A549 (cell line): ENCODE results near the gene PI4KA. TPM values are rescaled to one million over a fixed set of nuclear protein-coding genes. Genes with fewer than 3 reads are reported as not detected.

Source experiments
- ATAC-seq, 2 experiments: fragments of 200-7000 bp in 1 of 2; fragments of >200 bp in 1 of 2; cut with Nextera tagmentation in 1 of 2; cut with Tn5 transposase in 1 of 2; 3 replicates each; pipeline versions ENCODE4 v1.8.0 to v1.9.1; 2018 to 2020; ENCODE audit warnings: mild to moderate bottlenecking in 1 of 2, moderate library complexity in 1 of 2
- CTCF ChIA-PET: fragments of 300-600 bp; sonication (Branson Sonifier 250); formaldehyde crosslinking; extraction: SDS; loops from one replicate; lab custom pipeline; 2021; ENCODE audit warnings: antibody characterized with exemption, inconsistent platforms; lab: Yijun Ruan, JAX
- POLR2A ChIA-PET: fragments of 350-600 bp; formaldehyde crosslinking; extraction: SDS; loops from one replicate; lab custom pipeline; 2021; ENCODE audit warnings: antibody characterized with exemption, inconsistent platforms; lab: Yijun Ruan, JAX
- DNase-seq, 2 experiments: peaks; one replicate each; pipeline versions ENCODE4 v3.0.0 to v3.0.0-alpha.2; 2011 to 2016; ENCODE audit warnings: low read depth in 1 of 2, low spot score in 1 of 2
- FAIRE-seq: peaks from 2 replicates; lab custom pipeline; 2011; peaks lifted over from hg19 to GRCh38; lab: Jason Lieb, UNC
- H3K27ac ChIP-seq, 2 experiments: fragments of >200 bp; sonication (Bioruptor Twin); formaldehyde crosslinking; 3 replicates each; pipeline ENCODE4 v1.5.1; 2016 to 2017
- H3K4me1 ChIP-seq: fragments of >200 bp; sonication (Bioruptor Twin); formaldehyde crosslinking; 3 replicates; pipeline ENCODE4 v1.6.1; 2016
- H3K4me2 ChIP-seq: fragments of >200 bp; sonication (Bioruptor Twin); formaldehyde crosslinking; 3 replicates; pipeline ENCODE4 v1.6.1; 2016
- H3K4me3 ChIP-seq: fragments of >200 bp; sonication (Bioruptor Twin); formaldehyde crosslinking; 3 replicates; pipeline ENCODE4 v1.5.1; 2016
- H3K9me3 ChIP-seq: fragments of >200 bp; sonication (Bioruptor Twin); formaldehyde crosslinking; 3 replicates; pipeline ENCODE4 v1.6.1; 2016
- CBX2 ChIP-seq: fragments of 200-600 bp; sonication (generic); IDR thresholded peaks from 2 replicates; pipeline ENCODE4 v1.6.1; 2016; ENCODE audit warnings: low read depth, mild to moderate bottlenecking, borderline replicate concordance
- CBX8 ChIP-seq: fragments of 200-600 bp; sonication (generic); IDR thresholded peaks from 2 replicates; pipeline ENCODE4 v1.6.1; 2016
- CEBPB ChIP-seq, 2 experiments: fragments of >200 bp in 1 of 2; sonication (Bioruptor Twin) in 1 of 2; formaldehyde crosslinking in 1 of 2; IDR thresholded peaks; 2 replicates each; pipeline ENCODE4 v1.6.1; 2012 to 2016
- CHD4 ChIP-seq: fragments of 200-600 bp; sonication (generic); IDR thresholded peaks from 2 replicates; pipeline ENCODE4 v1.6.1; 2016; ENCODE audit warnings: antibody characterized with exemption, mild to moderate bottlenecking, borderline replicate concordance
- EHF ChIP-seq: fragments of 250-450 bp; sonication (Bioruptor Pico); IDR thresholded peaks from 2 replicates; pipeline ENCODE4 v1.5.0; 2020; ENCODE audit warnings: mild to moderate bottlenecking
- EHMT2 ChIP-seq: fragments of 200-600 bp; sonication (generic); IDR thresholded peaks from 2 replicates; pipeline ENCODE4 v1.6.1; 2016; ENCODE audit warnings: antibody characterized with exemption, low read depth, mild to moderate bottlenecking, moderate library complexity
- FOSL2 ChIP-seq, 2 experiments: fragments of 450-650 bp in 1 of 2; fragments of >200 bp in 1 of 2; sonication (Bioruptor Twin) in 1 of 2; formaldehyde crosslinking; IDR thresholded peaks; 2 replicates each; pipeline versions ENCODE4 v1.5.0 to v1.6.1; 2016 to 2020; ENCODE audit warnings: mild to moderate bottlenecking in 1 of 2, moderate library complexity in 1 of 2
- HDAC2 ChIP-seq: fragments of 200-600 bp; sonication (generic); IDR thresholded peaks from 2 replicates; pipeline ENCODE4 v1.6.1; 2016
- HEYL ChIP-seq: fragments of 250-450 bp; sonication (Bioruptor Pico); IDR thresholded peaks from 2 replicates; pipeline ENCODE4 v1.8.0; 2021; ENCODE audit warnings: mild to moderate bottlenecking, moderate library complexity
- HOXA7 ChIP-seq: fragments of 250-450 bp; sonication (Bioruptor Pico); IDR thresholded peaks from 2 replicates; pipeline ENCODE4 v1.5.0; 2020; ENCODE audit warnings: mild to moderate bottlenecking, moderate library complexity
- HOXB13 ChIP-seq: fragments of 250-450 bp; sonication (Bioruptor Pico); IDR thresholded peaks from 2 replicates; pipeline ENCODE4 v1.5.0; 2020; ENCODE audit warnings: low read depth, mild to moderate bottlenecking, moderate library complexity
- KDM1A ChIP-seq: fragments of 200-600 bp; sonication (generic); IDR thresholded peaks from 2 replicates; pipeline ENCODE4 v1.6.1; 2016; ENCODE audit warnings: low read depth, mild to moderate bottlenecking
- NR3C1 ChIP-seq: fragments of >200 bp; sonication (Bioruptor Twin); formaldehyde crosslinking; IDR thresholded peaks from 3 replicates; pipeline ENCODE4 v1.6.1; 2017
- POLR2A ChIP-seq: IDR thresholded peaks from 2 replicates; pipeline ENCODE4 v1.6.1; 2012; ENCODE audit warnings: mild to moderate bottlenecking, low read length
- POLR2AphosphoS2 ChIP-seq: conservative IDR thresholded peaks from 2 replicates; pipeline ENCODE4 v1.6.1; 2012; ENCODE audit warnings: low read length, improper control_type of control experiment, inconsistent platforms
- RNF2 ChIP-seq: fragments of 200-600 bp; sonication (generic); IDR thresholded peaks from 2 replicates; pipeline ENCODE4 v1.6.1; 2016; ENCODE audit warnings: low read depth, mild to moderate bottlenecking, antibody characterized with exemption, moderate library complexity, borderline replicate concordance
- SMC3 ChIP-seq: fragments of >200 bp; sonication (Bioruptor Twin); formaldehyde crosslinking; IDR thresholded peaks from 3 replicates; pipeline ENCODE4 v1.6.1; 2018; ENCODE audit warnings: inconsistent platforms
- TFCP2L1 ChIP-seq: fragments of 250-450 bp; sonication (Bioruptor Pico); IDR thresholded peaks from 2 replicates; pipeline ENCODE4 v1.5.0; 2021; ENCODE audit warnings: mild to moderate bottlenecking
- TP53 ChIP-seq: fragments of 250-450 bp; sonication (Bioruptor Pico); IDR thresholded peaks from 2 replicates; pipeline ENCODE4 v1.5.0; 2021; ENCODE audit warnings: mild to moderate bottlenecking, moderate library complexity
- ZNF302 ChIP-seq: fragments of 250-450 bp; sonication (Bioruptor Pico); IDR thresholded peaks from 2 replicates; pipeline ENCODE4 v1.9.0; 2021; ENCODE audit warnings: inconsistent platforms, mild to moderate bottlenecking, moderate library complexity
- WGBS: methylation state at CpG from one replicate; pipeline ENCODE4 v1.1.6; 2017; ENCODE audit errors: missing lambda C conversion rate; 5-methylcytosine and 5-hydroxymethylcytosine counted together
- polyA plus RNA-seq, 4 experiments: library from polyadenylated mRNA; depleted of rRNA in 3 of 4; stranded (reverse); fragments of >200 nt; fragmentation: RNase III in 1 of 4; extraction: RNeasy Plus Mini Kit Qiagen cat#74134 plus additional on column Dnase treatment in 1 of 4; gene quantifications; 2 replicates in 3 of 4; 3 replicates in 1 of 4; pipeline ENCODE4 v1.2.3, GENCODE V29; 2011 to 2017
- TF ChIP-seq, protein P1 (sequence below): fragments of 150-350 bp; IDR thresholded peaks from 2 replicates; pipeline ENCODE4 v1.6.1; 2014; ENCODE audit warnings: low read depth, mild to moderate bottlenecking, low read length
- TF ChIP-seq, protein P2 (sequence below): fragments of 200-600 bp; sonication (generic); IDR thresholded peaks from 2 replicates; pipeline ENCODE4 v1.6.1; 2016; ENCODE audit warnings: antibody characterized with exemption, mild to moderate bottlenecking, moderate library complexity
- TF ChIP-seq, protein P3 (sequence below): fragments of 450-650 bp; IDR thresholded peaks from 2 replicates; pipeline ENCODE4 v1.6.1; 2014; ENCODE audit warnings: antibody characterized with exemption

Gene PI4KA
- polyA plus RNA-seq, 2 of the 4 experiments (the other 2 are of a cell fraction), result 14.4 to 21.3 TPM

DNA sequence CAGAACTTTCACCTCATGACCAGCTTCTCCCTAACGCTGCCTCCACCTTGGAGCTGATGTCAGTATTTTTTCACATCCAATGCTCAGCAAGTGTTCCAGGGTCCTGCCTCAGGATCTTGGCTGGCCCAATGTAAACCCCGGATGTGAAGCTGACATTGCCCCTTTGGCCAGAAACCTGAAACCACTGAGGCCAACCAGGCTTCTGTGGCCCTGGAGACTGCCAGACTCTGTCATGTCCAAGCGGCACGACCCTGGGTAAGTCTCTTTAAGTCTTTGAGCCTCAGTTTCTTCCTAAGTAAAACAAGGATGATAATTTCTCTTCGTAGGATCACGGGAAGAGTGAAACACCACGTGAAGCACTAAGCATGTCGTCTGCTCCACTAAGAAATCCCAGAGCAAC, 61.9 kb downstream of the PI4KA start:
- Histone ChIP-seq H3K9me3 (no peaks in the 10 kb centered on the region), H3K4me3 (no peak overlapping the region), H3K4me2 (no peak overlapping the region), H3K4me1 (no peaks in the 10 kb centered on the region), H3K27ac (no peak overlapping the region)
- ATAC-seq, result no peak
- FAIRE-seq, result no peak
- 92% methylated on average over 8 of the region's 8 CpGs for WGBS
- DNase-seq, result no peak
- POLR2A ChIA-PET, result no interaction called here
- TF ChIP-seq TFCP2L1 (no peak), KDM1A (no peak), CEBPB (IDR thresholded peaks at IDR 0.05) (no peak), CHD4 (no peak), CBX8 (no peak), FOSL2 (IDR thresholded peaks at IDR 0.05) (no peak), FOSL2 (CRISPR knock-in tag; IDR thresholded peaks at IDR 0.05) (no peak), EHF (CRISPR knock-in tag) (no peak), HDAC2 (no peak), SMC3 (no peak)
- TF ChIP-seq, protein P1, sequence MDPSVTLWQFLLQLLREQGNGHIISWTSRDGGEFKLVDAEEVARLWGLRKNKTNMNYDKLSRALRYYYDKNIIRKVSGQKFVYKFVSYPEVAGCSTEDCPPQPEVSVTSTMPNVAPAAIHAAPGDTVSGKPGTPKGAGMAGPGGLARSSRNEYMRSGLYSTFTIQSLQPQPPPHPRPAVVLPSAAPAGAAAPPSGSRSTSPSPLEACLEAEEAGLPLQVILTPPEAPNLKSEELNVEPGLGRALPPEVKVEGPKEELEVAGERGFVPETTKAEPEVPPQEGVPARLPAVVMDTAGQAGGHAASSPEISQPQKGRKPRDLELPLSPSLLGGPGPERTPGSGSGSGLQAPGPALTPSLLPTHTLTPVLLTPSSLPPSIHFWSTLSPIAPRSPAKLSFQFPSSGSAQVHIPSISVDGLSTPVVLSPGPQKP, result no peak
- CTCF ChIA-PET, result interaction anchor here (1.0 to 1.1 kb wide), 2 partner anchors 27 to 52 kb away, joined by 3 read pairs; no protein-coding TSS in a partner anchor

DNA sequence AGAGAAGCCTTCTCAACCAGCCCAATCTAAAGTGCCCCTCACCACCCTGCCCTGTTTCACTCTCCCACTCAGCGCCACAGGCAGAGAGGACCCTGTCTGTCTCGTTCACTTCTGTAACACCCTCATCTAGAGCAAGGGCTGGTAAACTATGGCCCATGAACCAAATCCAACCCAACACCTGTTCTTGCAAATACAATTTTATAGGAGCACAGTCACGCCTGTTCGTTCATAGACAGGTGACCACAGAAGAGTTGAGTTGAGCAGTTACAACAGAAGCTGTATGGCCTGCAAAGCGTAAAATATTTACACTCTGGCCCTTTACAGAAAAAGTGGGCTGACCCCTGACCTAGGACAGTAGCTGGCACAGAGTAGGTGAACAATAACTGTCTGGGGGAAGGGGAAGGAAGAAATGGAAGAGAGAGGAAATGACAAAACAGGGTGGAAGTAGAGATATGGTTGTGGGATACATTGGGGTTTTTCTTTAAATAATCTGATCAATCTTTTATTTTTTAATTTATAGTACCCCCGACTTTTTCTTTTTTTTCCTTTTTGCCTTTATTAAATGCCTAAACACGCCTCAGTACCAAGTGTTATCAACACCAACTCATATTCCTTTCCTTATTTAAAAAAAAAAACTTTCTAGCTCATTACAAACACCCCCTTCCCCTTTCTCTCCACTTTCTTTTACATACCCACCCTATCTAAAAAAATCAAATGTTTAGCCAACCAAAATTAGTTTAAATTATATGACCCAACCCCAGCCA, 63.8 kb downstream of the PI4KA start:
- CTCF ChIA-PET, result interaction anchor here (1.1 to 4.3 kb wide), 5 partner anchors 8 to 15 kb away, joined by 3 to 25 read pairs (median 3); no protein-coding TSS in a partner anchor
- Histone ChIP-seq H3K9me3 (no peaks in the 10 kb centered on the region), H3K4me3 (no peak overlapping the region), H3K4me1 (peaks cover 5% of the 10 kb centered on the region; the same call in 2 of the 3 replicates), H3K27ac (no peak overlapping the region), H3K4me2 (no peak overlapping the region)
- ATAC-seq (no peak), FAIRE-seq (no peak), DNase-seq (no peak)
- POLR2A ChIA-PET, result interaction anchor here (1.2 kb wide), 1 partner anchor 187 kb away, joined by 3 read pairs; the partner anchor contains the start of gene LZTR1
- 88% methylated on average over 7 of the region's 7 CpGs for WGBS
- TF ChIP-seq HEYL, result no peak
- TF ChIP-seq CBX2, result no peak
- TF ChIP-seq POLR2AphosphoS2, result no peak
- no peak for TF ChIP-seq HOXB13 (CRISPR knock-in tag)
- no peak for TF ChIP-seq TP53 (CRISPR knock-in tag)
- no peak for TF ChIP-seq NR3C1
- TF ChIP-seq TFCP2L1, result no peak
- no peak for TF ChIP-seq ZNF302
- TF ChIP-seq RNF2, result no peak
- no peak for TF ChIP-seq EHMT2
- TF ChIP-seq, protein P2, sequence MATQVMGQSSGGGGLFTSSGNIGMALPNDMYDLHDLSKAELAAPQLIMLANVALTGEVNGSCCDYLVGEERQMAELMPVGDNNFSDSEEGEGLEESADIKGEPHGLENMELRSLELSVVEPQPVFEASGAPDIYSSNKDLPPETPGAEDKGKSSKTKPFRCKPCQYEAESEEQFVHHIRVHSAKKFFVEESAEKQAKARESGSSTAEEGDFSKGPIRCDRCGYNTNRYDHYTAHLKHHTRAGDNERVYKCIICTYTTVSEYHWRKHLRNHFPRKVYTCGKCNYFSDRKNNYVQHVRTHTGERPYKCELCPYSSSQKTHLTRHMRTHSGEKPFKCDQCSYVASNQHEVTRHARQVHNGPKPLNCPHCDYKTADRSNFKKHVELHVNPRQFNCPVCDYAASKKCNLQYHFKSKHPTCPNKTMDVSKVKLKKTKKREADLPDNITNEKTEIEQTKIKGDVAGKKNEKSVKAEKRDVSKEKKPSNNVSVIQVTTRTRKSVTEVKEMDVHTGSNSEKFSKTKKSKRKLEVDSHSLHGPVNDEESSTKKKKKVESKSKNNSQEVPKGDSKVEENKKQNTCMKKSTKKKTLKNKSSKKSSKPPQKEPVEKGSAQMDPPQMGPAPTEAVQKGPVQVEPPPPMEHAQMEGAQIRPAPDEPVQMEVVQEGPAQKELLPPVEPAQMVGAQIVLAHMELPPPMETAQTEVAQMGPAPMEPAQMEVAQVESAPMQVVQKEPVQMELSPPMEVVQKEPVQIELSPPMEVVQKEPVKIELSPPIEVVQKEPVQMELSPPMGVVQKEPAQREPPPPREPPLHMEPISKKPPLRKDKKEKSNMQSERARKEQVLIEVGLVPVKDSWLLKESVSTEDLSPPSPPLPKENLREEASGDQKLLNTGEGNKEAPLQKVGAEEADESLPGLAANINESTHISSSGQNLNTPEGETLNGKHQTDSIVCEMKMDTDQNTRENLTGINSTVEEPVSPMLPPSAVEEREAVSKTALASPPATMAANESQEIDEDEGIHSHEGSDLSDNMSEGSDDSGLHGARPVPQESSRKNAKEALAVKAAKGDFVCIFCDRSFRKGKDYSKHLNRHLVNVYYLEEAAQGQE, result no peak
- TF ChIP-seq, protein P3, sequence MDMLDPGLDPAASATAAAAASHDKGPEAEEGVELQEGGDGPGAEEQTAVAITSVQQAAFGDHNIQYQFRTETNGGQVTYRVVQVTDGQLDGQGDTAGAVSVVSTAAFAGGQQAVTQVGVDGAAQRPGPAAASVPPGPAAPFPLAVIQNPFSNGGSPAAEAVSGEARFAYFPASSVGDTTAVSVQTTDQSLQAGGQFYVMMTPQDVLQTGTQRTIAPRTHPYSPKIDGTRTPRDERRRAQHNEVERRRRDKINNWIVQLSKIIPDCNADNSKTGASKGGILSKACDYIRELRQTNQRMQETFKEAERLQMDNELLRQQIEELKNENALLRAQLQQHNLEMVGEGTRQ, result no peak
- no peak for TF ChIP-seq POLR2A
- no peak for TF ChIP-seq HOXA7 (CRISPR knock-in tag)
